Naive thymus-derived CD8-positive, alpha-beta T cell (primary cell): ENCODE measurements around the gene TBL1X. TPM values are rescaled to one million over a fixed set of nuclear protein-coding genes. Genes with fewer than 3 reads are reported as not detected.

ENCODE experiments used
- ATAC-seq, 2 donors: fragments of 150-1000 bp; cut with Tn5 transposase in 1 of 2; sonication (Bioruptor Pico), chemical (Tn5 transposase) in 1 of 2; 1 replicate in 1 of 2; 2 replicates in 1 of 2; pipeline ENCODE4 v1.10.0; 2021; ENCODE audit warnings: mild to moderate bottlenecking in 2 of 2, moderate library complexity in 2 of 2
- POLR2A ChIA-PET: fragments of 350-600 bp; sonication (Branson Sonifier 250); formaldehyde crosslinking; loops from one replicate; lab custom pipeline; 2021; ENCODE audit warnings: antibody characterized with exemption; lab: Charles Lee
- DNase-seq, 10 donors: peaks; one replicate each; pipeline versions ENCODE4 v3.0.0 to v3.0.0-alpha.2; 2020 to 2022
- H3K27ac Mint-ChIP-seq, 10 donors: one replicate each; pipeline ENCODE4 v1.8.0; 2020 to 2022; ENCODE audit warnings: mild to moderate bottlenecking in 10 of 10, mixed read lengths in 10 of 10, moderate library complexity in 4 of 10, inconsistent platforms in 1 of 10
- H3K27me3 Mint-ChIP-seq, 5 donors: one replicate each; pipeline ENCODE4 v1.8.0; 2021 to 2022; ENCODE audit warnings: mixed read lengths in 5 of 5
- H3K36me3 Mint-ChIP-seq, 3 donors: one replicate each; pipeline ENCODE4 v1.8.0; 2020 to 2022; ENCODE audit warnings: mixed read lengths in 3 of 3, mild to moderate bottlenecking in 2 of 3, inconsistent platforms in 1 of 3
- H3K4me1 Mint-ChIP-seq, 4 donors: one replicate each; pipeline ENCODE4 v1.8.0; 2021 to 2022; ENCODE audit warnings: mixed read lengths in 4 of 4
- H3K4me3 Mint-ChIP-seq, 10 donors: one replicate each; pipeline ENCODE4 v1.8.0; 2020 to 2022; ENCODE audit warnings: mild to moderate bottlenecking in 10 of 10, mixed read lengths in 10 of 10, moderate library complexity in 6 of 10, inconsistent platforms in 1 of 10
- H3K9me3 Mint-ChIP-seq, 9 donors: one replicate each; pipeline ENCODE4 v1.8.0; 2020 to 2022; ENCODE audit warnings: mixed read lengths in 9 of 9, mild to moderate bottlenecking in 3 of 9, inconsistent platforms in 1 of 9, moderate library complexity in 1 of 9
- polyA plus RNA-seq, 3 donors: library from polyadenylated mRNA; unstranded; fragments of 300-500 nt; fragmentation: Illumina TruSeq; gene quantifications; one replicate each; pipeline ENCODE4 v1.2.3, GENCODE V29; 2021
- total RNA-seq, 8 experiments: library from RNA in 2 of 8; stranded (reverse) in 2 of 8; gene quantifications; one replicate each; pipeline ENCODE4 v1.2.3 and lab custom pipeline; 2021 to 2026

TBL1X gene
- total and polyA plus RNA-seq, 5 experiments from 2014 or later = 14.6 to 49.5 (median 23.4) TPM

GRCh38 chrX:9576059-9576458, 111.2 kb downstream of the TBL1X start:
- Mint-ChIP-seq H3K9me3 (peaks cover 0 to 2% (median 0%) of the 10 kb centered on the region in 9 donors), H3K27me3 (no peaks in the 10 kb centered on the region), H3K36me3 (peaks cover 0 to 5% (median 0%) of the 10 kb centered on the region in 3 donors), H3K4me1 (peaks cover 9 to 68% (median 33%) of the 10 kb centered on the region in 4 donors), H3K4me3 (no peak overlapping the region), H3K27ac (no peak overlapping the region)
- DNase-seq = no peak
- POLR2A ChIA-PET = interaction anchor here (0.6 kb wide), 1 partner anchor 106 kb away, joined by 3 read pairs; no protein-coding TSS in a partner anchor
- no peak for ATAC-seq

- Mint-ChIP-seq H3K4me3 (no peak overlapping the region), H3K4me1 (peaks cover 6 to 66% (median 29%) of the 10 kb centered on the region in 4 donors), H3K27ac (no peak overlapping the region), H3K36me3 (peaks cover 0 to 3% (median 0%) of the 10 kb centered on the region in 3 donors), H3K27me3 (no peaks in the 10 kb centered on the region), H3K9me3 (peaks cover 0 to 2% (median 0%) of the 10 kb centered on the region in 9 donors)
- DNase-seq (no peak), ATAC-seq (no peak)
- POLR2A ChIA-PET = no interaction called here
These were observed 112.7 kb downstream of the TBL1X start for GRCh38 chrX:9577555-9577954.

- POLR2A ChIA-PET = no interaction called here
- Mint-ChIP-seq H3K27ac (no peak overlapping the region), H3K4me1 (peaks cover 6 to 65% (median 26%) of the 10 kb centered on the region in 4 donors), H3K9me3 (peaks cover 0 to 2% (median 0%) of the 10 kb centered on the region in 9 donors), H3K36me3 (peaks cover 0 to 3% (median 0%) of the 10 kb centered on the region in 3 donors), H3K27me3 (no peaks in the 10 kb centered on the region), H3K4me3 (no peak overlapping the region)
- ATAC-seq (no peak), DNase-seq (no peak)
These were observed 113.4 kb downstream of the TBL1X start for GRCh38 chrX:9578083-9578779.

- Mint-ChIP-seq H3K27me3 (no peaks in the 10 kb centered on the region), H3K36me3 (no peaks in the 10 kb centered on the region), H3K4me1 (peaks cover 14 to 65% (median 42%) of the 10 kb centered on the region in 4 donors), H3K27ac (no peak overlapping the region), H3K9me3 (no peaks in the 10 kb centered on the region), H3K4me3 (no peak overlapping the region)
- DNase-seq = no peak
- ATAC-seq = no peak
- POLR2A ChIA-PET = no interaction called here
These were observed 117.0 kb downstream of the TBL1X start for GRCh38 chrX:9581771-9582385.

- POLR2A ChIA-PET = no interaction called here
- no peak overlapping the region for H3K4me3 Mint-ChIP-seq
These were observed 118.1 kb downstream of the TBL1X start for GRCh38 chrX:9582956-9583355.

GRCh38 chrX:9586992-9587392, 122.1 kb downstream of the TBL1X start:
- DNase-seq = no peak

More at GRCh38 chrX:9582956-9583355, 118.1 kb downstream of the TBL1X start:
- DNase-seq (no peak), ATAC-seq (no peak)
- Mint-ChIP-seq H3K4me1 (peaks cover 14 to 63% (median 48%) of the 10 kb centered on the region in 4 donors), H3K27ac (no peak overlapping the region), H3K36me3 (no peaks in the 10 kb centered on the region), H3K9me3 (peaks cover 0 to under 1% (median 0%) of the 10 kb centered on the region in 9 donors), H3K27me3 (no peaks in the 10 kb centered on the region)

GRCh38 chrX:9587642-9588041, 122.8 kb downstream of the TBL1X start:
- H3K27ac Mint-ChIP-seq = no peak overlapping the region
- ATAC-seq = peak in 1 of 2 donors; percentile 33
- POLR2A ChIA-PET = no interaction called here
- H3K4me1 Mint-ChIP-seq = peaks cover 15 to 37% (median 33%) of the 10 kb centered on the region in 4 donors
- H3K9me3 Mint-ChIP-seq = peaks cover 0 to 21% (median 4%) of the 10 kb centered on the region in 9 donors
- peak overlapping the region in 1 of 10 donors; percentile 10 for H3K4me3 Mint-ChIP-seq
- peaks cover 8 to 15% (median 11%) of the 10 kb centered on the region in 3 donors for H3K36me3 Mint-ChIP-seq
- no peak for DNase-seq
- no peaks in the 10 kb centered on the region for H3K27me3 Mint-ChIP-seq

More at GRCh38 chrX:9586992-9587392, 122.1 kb downstream of the TBL1X start:
- Mint-ChIP-seq H3K9me3 (peaks cover 0 to 14% (median 4%) of the 10 kb centered on the region in 9 donors), H3K27me3 (no peaks in the 10 kb centered on the region), H3K4me1 (peaks cover 12 to 39% (median 37%) of the 10 kb centered on the region in 4 donors), H3K36me3 (peaks cover 2 to 11% (median 6%) of the 10 kb centered on the region in 3 donors), H3K27ac (peak overlapping the region in 2 of 10 donors; percentile 37), H3K4me3 (peak overlapping the region in 1 of 10 donors; percentile 10)
- ATAC-seq = no peak
- POLR2A ChIA-PET = no interaction called here

- POLR2A ChIA-PET = no interaction called here
- H3K4me3 Mint-ChIP-seq = no peak overlapping the region
- H3K9me3 Mint-ChIP-seq = peaks cover 0 to 25% (median 6%) of the 10 kb centered on the region in 9 donors
- no peak overlapping the region for H3K27ac Mint-ChIP-seq
- DNase-seq (no peak), ATAC-seq (no peak)
- H3K27me3 Mint-ChIP-seq = no peaks in the 10 kb centered on the region
- peaks cover 10 to 15% (median 12%) of the 10 kb centered on the region in 3 donors for H3K36me3 Mint-ChIP-seq
- peaks cover 8 to 26% (median 17%) of the 10 kb centered on the region in 4 donors for H3K4me1 Mint-ChIP-seq
These were observed 126.6 kb downstream of the TBL1X start for GRCh38 chrX:9591496-9591895.

GRCh38 chrX:9593756-9594155, 128.9 kb downstream of the TBL1X start:
- peak overlapping the region in 1 of 10 donors; percentile 13 for H3K27ac Mint-ChIP-seq
- H3K27me3 Mint-ChIP-seq = no peaks in the 10 kb centered on the region
- DNase-seq (no peak), ATAC-seq (no peak)
- no peak overlapping the region for H3K4me3 Mint-ChIP-seq
- peaks cover 3 to 17% (median 9%) of the 10 kb centered on the region in 4 donors for H3K4me1 Mint-ChIP-seq
- H3K36me3 Mint-ChIP-seq = peaks cover 10 to 15% (median 12%) of the 10 kb centered on the region in 3 donors
- POLR2A ChIA-PET = no interaction called here
- peaks cover 0 to 25% (median 6%) of the 10 kb centered on the region in 9 donors for H3K9me3 Mint-ChIP-seq

- peaks cover 10 to 15% (median 10%) of the 10 kb centered on the region in 3 donors for H3K36me3 Mint-ChIP-seq
- no peak overlapping the region for H3K4me3 Mint-ChIP-seq
- POLR2A ChIA-PET = no interaction called here
- ATAC-seq = no peak
- DNase-seq = no peak
- H3K9me3 Mint-ChIP-seq = peaks cover 0 to 24% (median 6%) of the 10 kb centered on the region in 9 donors
- peaks cover 3 to 17% (median 9%) of the 10 kb centered on the region in 4 donors for H3K4me1 Mint-ChIP-seq
- H3K27me3 Mint-ChIP-seq = no peaks in the 10 kb centered on the region
- no peak overlapping the region for H3K27ac Mint-ChIP-seq
These were observed 130.3 kb downstream of the TBL1X start for GRCh38 chrX:9595174-9595573.

GRCh38 chrX:9596837-9597236, 132.0 kb downstream of the TBL1X start:
- ATAC-seq (no peak), DNase-seq (no peak)
- H3K4me1 Mint-ChIP-seq = peaks cover 6 to 24% (median 11%) of the 10 kb centered on the region in 4 donors
- H3K27me3 Mint-ChIP-seq = no peaks in the 10 kb centered on the region
- POLR2A ChIA-PET = no interaction called here
- H3K27ac Mint-ChIP-seq = no peak overlapping the region
- H3K9me3 Mint-ChIP-seq = peaks cover 0 to 12% (median 3%) of the 10 kb centered on the region in 9 donors
- peaks cover 5 to 10% (median 8%) of the 10 kb centered on the region in 3 donors for H3K36me3 Mint-ChIP-seq
- H3K4me3 Mint-ChIP-seq = no peak overlapping the region

GRCh38 chrX:9597361-9598035, 132.6 kb downstream of the TBL1X start:
- no peak overlapping the region for H3K4me3 Mint-ChIP-seq
- ATAC-seq (no peak), DNase-seq (no peak)
- H3K9me3 Mint-ChIP-seq = peaks cover 0 to 6% (median 0%) of the 10 kb centered on the region in 9 donors
- H3K36me3 Mint-ChIP-seq = peaks cover 2 to 4% (median 3%) of the 10 kb centered on the region in 3 donors
- H3K27me3 Mint-ChIP-seq = no peaks in the 10 kb centered on the region
- H3K4me1 Mint-ChIP-seq = peaks cover 5 to 24% (median 13%) of the 10 kb centered on the region in 4 donors
- POLR2A ChIA-PET = no interaction called here
- H3K27ac Mint-ChIP-seq = peak overlapping the region in 2 of 10 donors; percentile 18 to 28
